ENCODE data around the gene HIF1AN. TPM values are rescaled to one million over a fixed set of nuclear protein-coding genes. Genes with fewer than 3 reads are reported as not detected.

HIF1AN gene
- total and polyA plus RNA-seq, 2 donors (not counting 1 experiment from before 2014, with no cell fraction given), result 7.3 to 65.6 TPM

GRCh38 chr10:100506596-100507356 is 29.0 kb upstream of the HIF1AN start:
- no peaks in the 10 kb centered on the region for H3K79me2 ChIP-seq (ENCODE audit: control insufficient read depth, insufficient read depth, low read length)
- no peaks in the 10 kb centered on the region for H4K20me1 ChIP-seq (ENCODE audit: control insufficient read depth, insufficient read depth, low read length, poor library complexity, severe bottlenecking)
- no peaks in the 10 kb centered on the region for H3K4me1 Mint-ChIP-seq
- H3K27ac ChIP-seq (ENCODE audit: low read length in 2 of 2), result no peak overlapping the region
- H3K9me3 ChIP-seq (ENCODE audit: control extremely low read depth in 1 of 3, control insufficient read depth in 2 of 3, insufficient read depth in 1 of 3, low read length in 2 of 3), result no peaks in the 10 kb centered on the region
- TF ChIP-seq CTCF (IDR thresholded peaks at IDR 0.05), result no peak
- TF ChIP-seq EZH2 (IDR thresholded peaks at IDR 0.05; ENCODE audit: borderline replicate concordance, insufficient read depth, low read depth, low read length, poor library complexity, severe bottlenecking), result no peak
- no peak overlapping the region for H3K9ac ChIP-seq (ENCODE audit: low read length)
- H3K27me3 Mint-ChIP-seq, result no peaks in the 10 kb centered on the region
- no peaks in the 10 kb centered on the region for H3K4me1 ChIP-seq (ENCODE audit: control insufficient read depth in 2 of 2, insufficient read depth in 2 of 2, low read length in 2 of 2)
- H3K27ac Mint-ChIP-seq, result no peak overlapping the region
- DNase-seq, result no peak
- no peak overlapping the region for H3K4me3 ChIP-seq (ENCODE audit: control extremely low read depth in 1 of 5, extremely low read depth in 1 of 5, insufficient read depth in 1 of 5, low read depth in 2 of 5, low read length in 4 of 5)
- H3K27me3 ChIP-seq (replicated peaks in 1 of 4; ENCODE audit: control extremely low read depth in 1 of 4, control insufficient read depth in 3 of 4, insufficient read depth in 4 of 4, low read length in 3 of 4), result no peaks in the 10 kb centered on the region
- H3K4me3 Mint-ChIP-seq, result no peak overlapping the region
- intact Hi-C loops (cut with micrococcal nuclease), result no loop called here
- WGBS (ENCODE audit: insufficient coverage), result 96% methylated on average over 4 of the region's 5 CpGs
- ATAC-seq (ENCODE audit: low read depth), result no peak
- H3K36me3 ChIP-seq (replicated peaks in 1 of 2; ENCODE audit: control extremely low read depth in 1 of 2, control insufficient read depth in 1 of 2, extremely low read depth in 1 of 2, insufficient read depth in 2 of 2, low read length in 1 of 2), result peaks cover 0 to 8% of the 10 kb centered on the region in 2 experiments
- ChIA-PET POLR2A (no interaction called here), CTCF (interaction anchor here (1.9 kb wide), 1 partner anchor 12 kb away, joined by 8 read pairs; the partner anchor contains the start of gene SEC31B)
- no peaks in the 10 kb centered on the region for H3K9me3 Mint-ChIP-seq (ENCODE audit: insufficient read depth)
- no peak overlapping the region for H2AFZ ChIP-seq (ENCODE audit: insufficient read depth, low read depth, low read length, poor library complexity, severe bottlenecking)
- no peak overlapping the region for H3K4me2 ChIP-seq (replicated peaks; ENCODE audit: low read depth, low read length, poor library complexity, severe bottlenecking)

- no peak overlapping the region for H3K4me3 Mint-ChIP-seq
- H3K4me1 Mint-ChIP-seq, result no peaks in the 10 kb centered on the region
- POLR2A ChIA-PET, result no interaction called here
- 95% methylated on average over 5 of the region's 5 CpGs for WGBS (ENCODE audit: insufficient coverage)
- CTCF ChIA-PET, result interaction anchor here (1.8 to 1.9 kb wide), 2 partner anchors 12 to 73 kb away, joined by 4 to 8 read pairs; partner anchors contain the start of gene SEC31B
- Histone ChIP-seq H3K9ac (ENCODE audit: low read length) (no peak overlapping the region), H3K27ac (ENCODE audit: low read length in 2 of 2) (no peak overlapping the region), H3K36me3 (replicated peaks in 1 of 2; ENCODE audit: control extremely low read depth in 1 of 2, control insufficient read depth in 1 of 2, extremely low read depth in 1 of 2, insufficient read depth in 2 of 2, low read length in 1 of 2) (peaks cover 0 to 8% of the 10 kb centered on the region in 2 experiments), H3K9me3 (ENCODE audit: control extremely low read depth in 1 of 3, control insufficient read depth in 2 of 3, insufficient read depth in 1 of 3, low read length in 2 of 3) (no peaks in the 10 kb centered on the region), H3K4me2 (replicated peaks; ENCODE audit: low read depth, low read length, poor library complexity, severe bottlenecking) (no peak overlapping the region), H3K4me1 (ENCODE audit: control insufficient read depth in 2 of 2, insufficient read depth in 2 of 2, low read length in 2 of 2) (no peaks in the 10 kb centered on the region), H3K79me2 (ENCODE audit: control insufficient read depth, insufficient read depth, low read length) (no peaks in the 10 kb centered on the region), H3K4me3 (ENCODE audit: control extremely low read depth in 1 of 5, extremely low read depth in 1 of 5, insufficient read depth in 1 of 5, low read depth in 2 of 5, low read length in 4 of 5) (no peak overlapping the region), H2AFZ (ENCODE audit: insufficient read depth, low read depth, low read length, poor library complexity, severe bottlenecking) (no peak overlapping the region), H4K20me1 (ENCODE audit: control insufficient read depth, insufficient read depth, low read length, poor library complexity, severe bottlenecking) (no peaks in the 10 kb centered on the region), H3K27me3 (replicated peaks in 1 of 4; ENCODE audit: control extremely low read depth in 1 of 4, control insufficient read depth in 3 of 4, insufficient read depth in 4 of 4, low read length in 3 of 4) (no peaks in the 10 kb centered on the region)
- no peak overlapping the region for H3K27ac Mint-ChIP-seq
- intact Hi-C loops (cut with micrococcal nuclease), result no loop called here
- DNase-seq (no peak), ATAC-seq (ENCODE audit: low read depth) (no peak)
- H3K27me3 Mint-ChIP-seq, result no peaks in the 10 kb centered on the region
- no peaks in the 10 kb centered on the region for H3K9me3 Mint-ChIP-seq (ENCODE audit: insufficient read depth)
- TF ChIP-seq CTCF (IDR thresholded peaks at IDR 0.05), result no peak
- no peak for TF ChIP-seq EZH2 (IDR thresholded peaks at IDR 0.05; ENCODE audit: borderline replicate concordance, insufficient read depth, low read depth, low read length, poor library complexity, severe bottlenecking)
Measured at GRCh38 chr10:100507357-100507732, 28.4 kb upstream of the HIF1AN start.

All from B cell (primary cell).